Esophagus squamous epithelium (tissue), 4 donors: Measurements from ENCODE around the gene GJE1.

ENCODE experiments used
- POLR2A ChIP-seq, 4 donors: fragments of 450-650 bp; IDR thresholded peaks; one replicate each; pipeline ENCODE4 v1.6.1; 2017; ENCODE audit warnings: antibody characterized with exemption in 4 of 4, mild to moderate bottlenecking in 4 of 4, moderate library complexity in 3 of 4
- TF ChIP-seq, protein P1 (sequence below), 6 experiments: fragments of 450-650 bp in 4 of 6; fragments of 200-600 bp in 2 of 6; sonication (generic) in 2 of 6; IDR thresholded peaks; one replicate each; pipeline ENCODE4 v1.5.1; 2016 to 2019; ENCODE audit warnings: antibody characterized with exemption in 6 of 6, mild to moderate bottlenecking in 4 of 6, moderate library complexity in 4 of 6

- TF ChIP-seq, protein P1, sequence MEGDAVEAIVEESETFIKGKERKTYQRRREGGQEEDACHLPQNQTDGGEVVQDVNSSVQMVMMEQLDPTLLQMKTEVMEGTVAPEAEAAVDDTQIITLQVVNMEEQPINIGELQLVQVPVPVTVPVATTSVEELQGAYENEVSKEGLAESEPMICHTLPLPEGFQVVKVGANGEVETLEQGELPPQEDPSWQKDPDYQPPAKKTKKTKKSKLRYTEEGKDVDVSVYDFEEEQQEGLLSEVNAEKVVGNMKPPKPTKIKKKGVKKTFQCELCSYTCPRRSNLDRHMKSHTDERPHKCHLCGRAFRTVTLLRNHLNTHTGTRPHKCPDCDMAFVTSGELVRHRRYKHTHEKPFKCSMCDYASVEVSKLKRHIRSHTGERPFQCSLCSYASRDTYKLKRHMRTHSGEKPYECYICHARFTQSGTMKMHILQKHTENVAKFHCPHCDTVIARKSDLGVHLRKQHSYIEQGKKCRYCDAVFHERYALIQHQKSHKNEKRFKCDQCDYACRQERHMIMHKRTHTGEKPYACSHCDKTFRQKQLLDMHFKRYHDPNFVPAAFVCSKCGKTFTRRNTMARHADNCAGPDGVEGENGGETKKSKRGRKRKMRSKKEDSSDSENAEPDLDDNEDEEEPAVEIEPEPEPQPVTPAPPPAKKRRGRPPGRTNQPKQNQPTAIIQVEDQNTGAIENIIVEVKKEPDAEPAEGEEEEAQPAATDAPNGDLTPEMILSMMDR (IDR thresholded peaks at IDR 0.05), result no peak
- no peak for TF ChIP-seq POLR2A (IDR thresholded peaks at IDR 0.05)
Observed at GRCh38 chr6:142182004-142182403, 49.3 kb downstream of the GJE1 start.
